PC-3 (cell line): Measurements from ENCODE around the gene SDK1.

Source experiments
- CTCF ChIP-seq: fragments of 300-600 bp; sonication (generic); conservative IDR thresholded peaks from 2 replicates; pipeline ENCODE4 v1.5.1; 2017; ENCODE audit warnings: antibody characterized with exemption, low read depth, mild to moderate bottlenecking, low read length
- EZH2 ChIP-seq: fragments of 300-600 bp; sonication (generic); IDR thresholded peaks from one replicate; pipeline ENCODE4 v1.6.1; 2017; ENCODE audit warnings: antibody characterized with exemption, mild to moderate bottlenecking, low read length; ENCODE audit not compliant: unreplicated experiment
- EZH2phosphoT487 ChIP-seq: fragments of 300-600 bp; sonication (generic); IDR thresholded peaks from 2 replicates; pipeline ENCODE4 v1.6.1; 2018; ENCODE audit warnings: mild to moderate bottlenecking, antibody characterized with exemption, low read length, borderline replicate concordance

- TF ChIP-seq CTCF (no peak), EZH2 (no peak), EZH2phosphoT487 (no peak)
Observed at GRCh38 chr7:3951316-3952055, 650.4 kb downstream of the SDK1 start.
